Stimulated activated CD8-positive, alpha-beta memory T cell treated with anti-CD3 and anti-CD28 coated beads, Interleukin-7, amount 100 ng/mL, for 24 hours (primary cell): ENCODE results near the gene RTN4R.
A peak's percentile ranks its signal among the peaks of the same experiment; 100 is the strongest.
"Not testable (repeated sequence)": the region's sequence is repeated elsewhere in the genome, so short reads cannot be mapped to it uniquely, and the experiment has no call there.

ENCODE experiments used
- DNase-seq: peaks from one replicate; pipeline ENCODE4 v3.0.0-alpha.2; 2020; ENCODE audit warnings: low read depth

The RTN4R gene

DNA sequence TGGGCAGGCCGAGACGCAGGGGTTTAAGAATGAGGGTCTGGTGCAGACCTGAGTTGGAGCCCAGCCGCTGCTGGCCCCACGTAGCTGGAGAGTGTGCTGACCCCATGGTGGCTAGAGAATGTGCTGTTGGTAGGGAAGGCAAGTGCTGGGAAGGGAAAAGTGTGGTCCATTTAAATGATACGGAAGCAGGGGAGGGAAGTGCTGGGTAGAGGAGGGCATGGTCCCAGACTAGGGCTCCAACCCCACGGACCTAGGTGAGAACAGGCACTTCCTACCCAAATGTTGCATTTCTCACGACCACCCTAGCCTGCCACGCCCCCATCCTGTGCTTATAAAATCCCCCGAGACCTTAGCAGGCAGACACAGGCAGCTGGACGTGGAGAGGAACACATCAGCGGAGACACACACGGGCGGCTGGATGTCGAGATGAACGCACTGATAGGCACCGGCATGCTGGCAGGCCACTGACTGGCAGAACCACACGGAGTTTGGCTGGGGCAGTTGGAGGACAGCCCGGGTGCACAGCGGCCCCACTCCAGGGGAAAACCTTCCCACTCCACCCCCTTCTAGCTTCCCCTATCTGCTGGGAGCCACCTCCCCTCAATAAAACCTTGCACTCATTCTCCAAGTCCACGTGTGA, 18.8 kb upstream of the RTN4R start:
- DNase-seq: not testable (repeated sequence)

DNA sequence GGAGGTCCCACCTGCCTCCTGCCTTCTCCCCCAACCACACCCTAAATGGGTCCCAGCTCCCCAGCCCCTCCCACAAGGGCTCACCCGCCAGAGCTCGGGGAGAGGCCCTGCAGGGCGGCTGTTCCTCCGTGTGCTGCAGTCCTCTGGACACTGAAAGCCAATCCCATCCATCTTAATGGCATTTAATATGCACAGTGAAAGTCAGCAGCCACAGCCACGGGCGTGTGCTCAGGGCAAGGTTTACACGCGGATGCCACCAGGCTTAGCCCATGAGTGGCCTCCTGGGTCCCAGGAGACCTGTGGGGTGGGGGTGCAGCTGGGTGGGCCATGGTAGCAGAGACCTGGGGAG, 18.2 kb upstream of the RTN4R start:
- DNase-seq: not testable (repeated sequence)

DNA sequence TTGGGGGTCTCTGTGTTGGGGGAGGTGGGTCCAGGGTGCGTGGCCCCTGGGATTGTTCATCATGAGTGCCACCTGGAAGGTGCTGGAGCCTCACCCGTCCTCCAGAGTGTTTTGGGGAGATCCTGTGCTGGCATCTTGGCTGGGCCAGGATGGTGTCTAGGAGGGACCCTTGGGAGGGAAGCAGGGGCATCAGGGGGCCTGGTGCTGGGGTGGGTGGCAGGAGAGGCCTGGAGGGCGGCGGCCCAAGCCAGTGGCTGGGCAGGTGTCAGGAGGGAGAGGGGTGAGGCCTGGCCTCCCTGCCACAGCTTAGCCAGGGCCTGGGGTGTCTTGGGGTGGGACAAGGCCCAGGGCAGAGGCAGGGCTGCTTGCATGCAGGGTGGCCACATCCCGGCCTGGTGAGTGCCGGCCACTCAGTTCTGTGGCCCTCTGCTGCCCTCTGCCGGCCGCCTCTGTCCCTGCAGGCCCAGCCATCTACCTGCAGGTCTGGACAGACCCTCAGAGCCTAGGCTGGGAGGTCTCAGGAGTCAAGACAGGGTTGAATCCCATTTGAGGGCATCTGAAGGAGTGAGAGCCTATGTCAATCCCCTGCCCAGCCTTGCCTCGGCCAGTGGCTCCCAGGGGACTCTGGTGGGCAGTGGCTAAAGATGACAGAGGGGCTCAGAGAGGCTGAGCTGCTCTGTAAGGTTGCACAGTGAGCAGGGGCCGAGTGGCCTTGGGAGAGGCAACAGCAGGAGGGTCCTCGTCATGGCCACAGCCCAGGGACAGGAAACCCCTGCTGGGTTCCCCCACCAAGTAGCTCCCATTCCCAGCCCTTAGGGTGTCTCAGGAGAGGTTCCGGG, 17.6 kb upstream of the RTN4R start:
- peak; percentile 73 for DNase-seq

DNA sequence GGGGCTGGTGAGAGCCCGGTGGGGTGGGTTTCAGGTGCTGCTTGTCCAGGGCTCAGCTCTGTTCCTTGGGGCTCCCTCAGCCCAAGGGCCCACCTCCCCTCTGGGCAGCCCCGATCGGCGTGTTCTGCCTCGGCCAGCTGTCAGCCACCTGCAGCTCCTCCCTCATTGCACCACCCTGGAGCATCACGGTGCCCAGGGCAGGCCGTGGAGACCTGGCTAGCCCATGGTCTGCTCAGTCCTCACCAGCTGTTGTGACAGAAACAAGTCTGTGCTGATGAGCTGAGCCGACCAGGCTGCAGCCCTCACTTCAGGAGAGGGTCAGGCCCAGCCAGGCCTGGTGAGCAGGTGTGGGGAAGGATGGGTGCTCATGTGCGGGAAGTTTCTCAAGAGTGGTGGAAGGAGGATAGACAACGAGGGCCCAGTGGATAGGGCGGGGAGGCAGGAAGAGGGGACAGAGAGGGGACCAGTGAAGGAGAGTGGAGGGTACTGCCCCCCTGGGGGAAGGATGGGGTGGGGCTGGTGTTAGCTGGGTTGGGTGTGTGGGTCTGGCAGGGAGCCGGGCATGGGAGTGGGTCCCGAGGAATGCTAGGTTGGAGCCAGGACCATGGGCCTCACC, 16.5 kb upstream of the RTN4R start:
- no peak for DNase-seq

DNA sequence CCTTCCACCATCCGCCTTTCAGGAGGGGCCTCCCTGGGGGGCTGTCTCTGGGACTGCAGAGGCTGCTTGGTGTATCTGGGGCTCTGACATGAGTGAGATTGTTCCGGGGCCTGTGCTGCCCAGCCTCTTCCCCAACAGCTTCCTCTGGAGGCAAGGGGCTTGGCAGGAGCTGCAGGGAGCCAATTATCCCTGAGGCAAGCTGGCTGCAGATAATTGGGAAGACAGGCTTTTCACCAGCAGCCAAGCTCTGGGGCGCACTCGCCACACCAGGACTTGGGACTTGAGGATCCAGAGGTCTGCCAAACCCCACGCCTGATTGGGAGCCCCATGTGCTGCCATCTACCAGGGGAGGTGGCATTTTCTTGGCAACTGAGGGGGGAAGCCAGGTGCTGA, 15.6 kb upstream of the RTN4R start:
- DNase-seq: no peak

DNA sequence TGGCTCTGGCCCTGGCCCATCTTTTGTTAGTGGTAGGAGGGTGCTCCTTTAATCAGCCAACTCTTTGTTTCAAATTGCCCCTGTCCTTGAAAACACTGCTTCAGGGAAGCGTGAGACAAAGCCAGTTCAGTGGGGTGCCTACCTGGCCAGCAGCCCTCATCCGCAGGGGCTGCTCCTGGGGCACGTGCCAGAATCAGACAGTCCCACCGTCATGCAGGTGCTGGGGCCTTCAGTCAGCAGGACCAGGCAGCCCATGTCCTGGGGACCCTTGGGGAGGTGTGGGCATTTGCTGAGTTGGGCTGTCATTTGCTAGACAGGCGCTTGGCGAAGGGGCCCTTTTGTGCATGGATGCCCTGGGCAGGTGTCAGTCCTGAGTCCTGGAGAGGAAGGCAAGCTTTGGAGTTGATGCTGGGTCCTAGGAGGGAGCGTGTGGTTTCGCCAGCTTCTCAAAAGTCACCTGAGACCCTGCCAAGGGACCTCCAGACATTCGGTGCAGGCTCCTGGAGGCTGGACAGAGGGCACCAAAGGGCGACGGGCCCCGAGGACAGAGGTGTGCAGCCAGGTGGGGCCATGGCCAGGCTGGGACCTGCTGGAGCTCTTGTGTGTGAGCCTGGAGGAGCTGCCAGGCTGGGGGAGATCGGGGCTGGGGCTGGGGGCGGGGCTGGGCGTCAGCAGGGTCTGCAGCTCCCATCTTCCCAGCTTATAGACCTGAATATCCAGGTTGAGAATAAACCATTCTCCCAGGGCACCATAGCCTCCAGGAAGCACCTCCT, 15.0 kb upstream of the RTN4R start:
- DNase-seq: no peak

DNA sequence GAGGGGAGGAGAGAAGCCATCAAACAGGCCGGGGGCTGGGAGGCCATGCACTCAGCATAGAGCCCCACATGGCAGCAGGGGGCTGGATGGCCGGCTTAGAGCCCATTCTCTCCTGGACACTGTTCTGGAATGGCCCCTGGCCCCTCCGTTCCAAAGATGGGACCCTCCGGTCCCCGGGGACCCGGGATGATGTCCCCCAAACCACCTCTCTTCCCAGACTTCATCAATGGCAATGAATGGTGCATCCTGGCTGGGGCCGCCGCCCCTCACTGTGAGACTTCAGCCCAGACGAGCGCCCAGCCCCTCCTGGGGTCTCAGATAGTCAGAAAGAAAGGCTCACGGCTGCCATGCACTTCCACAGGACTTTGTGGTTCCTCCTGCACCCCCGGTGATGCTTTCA, 13.8 kb upstream of the RTN4R start:
- DNase-seq: no peak

DNA sequence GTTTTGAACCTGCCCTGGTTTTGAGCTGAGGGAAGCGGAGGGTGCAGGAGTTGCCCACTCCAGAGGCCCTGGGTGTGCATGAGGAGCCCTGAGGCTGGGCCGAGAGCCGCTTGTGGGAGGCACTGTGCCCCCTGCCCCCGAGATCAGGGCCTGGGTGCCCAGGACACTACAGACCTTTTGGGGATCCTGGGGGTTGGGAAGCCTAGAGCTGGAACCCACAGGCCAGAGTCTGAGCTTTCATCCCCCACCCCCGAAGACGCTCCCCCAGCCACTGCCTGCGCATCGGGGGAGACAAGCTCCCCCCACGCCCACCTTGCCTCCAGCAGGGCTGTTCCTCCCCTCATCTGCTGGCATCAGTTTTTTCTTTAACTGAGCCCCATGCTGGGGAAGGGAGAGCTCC, 13.4 kb upstream of the RTN4R start:
- DNase-seq: not testable (repeated sequence)

DNA sequence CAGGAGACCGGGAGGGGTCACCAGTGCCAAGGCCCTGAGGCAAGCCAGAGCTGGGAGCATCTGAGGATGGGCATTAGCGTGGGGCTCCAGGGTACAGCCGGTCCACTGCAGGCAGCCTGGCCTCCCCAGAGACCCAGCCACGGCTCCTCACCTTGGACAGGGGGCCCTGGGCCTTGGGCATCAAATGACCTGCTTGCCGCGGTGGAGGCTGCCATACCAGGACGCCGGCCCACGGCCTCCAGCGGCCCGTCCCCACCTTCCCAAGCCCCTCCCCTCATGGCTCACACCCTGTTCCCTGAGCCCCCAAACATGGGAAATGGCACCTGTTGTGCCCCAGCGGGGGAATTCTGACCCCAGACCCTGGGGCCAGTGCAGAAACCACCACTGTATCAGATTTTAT, 12.7 kb upstream of the RTN4R start:
- no peak for DNase-seq

DNA sequence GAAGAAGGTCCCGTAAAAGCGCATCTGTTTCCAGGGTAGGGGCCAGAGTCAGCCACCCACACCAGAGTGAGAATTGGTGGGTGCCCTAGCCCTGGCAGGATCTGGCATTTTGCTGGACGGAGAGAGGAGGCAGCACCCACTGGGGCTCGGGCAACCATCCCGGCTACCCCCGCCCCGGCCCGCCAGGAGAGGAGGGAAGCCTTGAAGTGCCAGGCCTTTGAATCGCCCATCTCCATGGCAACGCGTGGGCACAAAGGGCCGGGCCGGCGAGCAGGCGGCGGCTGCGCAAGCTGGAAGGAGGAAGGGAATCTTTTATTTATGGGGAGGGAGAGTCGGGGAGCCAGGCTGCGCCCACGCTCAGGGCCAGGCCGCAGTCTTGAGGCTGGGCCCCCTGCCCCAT, 12.0 kb upstream of the RTN4R start:
- not testable (repeated sequence) for DNase-seq

DNA sequence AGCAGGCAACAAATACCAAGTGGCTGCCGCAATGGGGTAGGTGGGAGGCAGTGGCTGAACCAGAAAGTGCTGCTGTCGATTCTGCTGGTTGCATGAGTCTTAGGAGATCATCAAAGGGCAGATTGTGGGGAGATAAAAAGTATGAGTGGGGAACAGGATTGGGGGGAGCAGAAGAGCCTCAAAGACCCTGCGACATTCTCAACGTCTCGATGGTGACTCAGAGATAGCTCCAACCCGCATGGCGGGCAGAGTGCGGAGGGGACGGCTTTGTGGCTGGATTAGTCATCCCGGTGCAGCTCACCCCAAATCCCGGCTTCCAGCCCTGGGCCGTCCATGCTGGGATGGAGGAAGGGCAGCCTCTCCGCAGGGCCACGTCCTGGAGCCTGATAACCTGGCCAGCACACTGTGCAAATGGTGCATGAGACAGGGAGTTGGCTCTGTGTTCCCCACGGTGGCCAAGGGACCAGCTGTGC, 11.6 kb upstream of the RTN4R start:
- no peak for DNase-seq

DNA sequence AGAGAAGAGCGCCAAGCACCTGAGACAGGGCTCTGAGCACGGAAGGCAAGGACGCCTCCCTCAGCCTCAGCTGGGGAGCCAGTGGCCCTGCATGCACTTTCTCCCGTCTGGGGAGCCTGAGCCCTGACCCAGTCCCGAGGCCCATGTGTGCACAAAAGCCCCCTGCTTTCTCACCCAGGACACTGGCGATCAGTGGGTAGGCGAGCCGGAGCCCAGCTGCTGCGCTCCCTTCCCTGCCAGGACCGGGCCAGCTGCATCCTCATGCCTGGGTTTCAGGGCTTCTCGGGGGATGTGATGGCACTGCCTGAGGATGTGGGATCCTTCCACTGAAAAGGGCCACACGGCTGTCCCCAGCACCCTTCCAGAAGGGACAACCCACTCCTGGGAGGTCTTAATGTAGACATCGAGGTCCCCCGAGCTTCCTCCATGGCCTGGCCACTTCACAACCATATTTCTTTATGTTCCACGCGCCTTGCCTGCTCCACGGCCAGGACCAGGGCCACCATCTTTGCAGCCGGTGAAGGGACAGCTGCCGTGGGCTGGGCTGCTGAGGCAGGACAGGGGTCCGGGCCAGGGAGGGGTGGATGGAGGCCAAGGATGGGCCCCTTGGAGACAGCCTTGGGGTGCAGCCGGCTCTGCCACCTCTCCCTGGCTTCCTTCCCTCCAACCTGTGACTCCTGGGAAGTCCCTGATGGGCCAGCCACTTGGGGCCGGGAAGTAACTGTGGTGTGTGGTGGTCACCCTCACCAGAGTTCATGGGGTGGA, 10.8 kb upstream of the RTN4R start:
- not testable (repeated sequence) for DNase-seq

DNA sequence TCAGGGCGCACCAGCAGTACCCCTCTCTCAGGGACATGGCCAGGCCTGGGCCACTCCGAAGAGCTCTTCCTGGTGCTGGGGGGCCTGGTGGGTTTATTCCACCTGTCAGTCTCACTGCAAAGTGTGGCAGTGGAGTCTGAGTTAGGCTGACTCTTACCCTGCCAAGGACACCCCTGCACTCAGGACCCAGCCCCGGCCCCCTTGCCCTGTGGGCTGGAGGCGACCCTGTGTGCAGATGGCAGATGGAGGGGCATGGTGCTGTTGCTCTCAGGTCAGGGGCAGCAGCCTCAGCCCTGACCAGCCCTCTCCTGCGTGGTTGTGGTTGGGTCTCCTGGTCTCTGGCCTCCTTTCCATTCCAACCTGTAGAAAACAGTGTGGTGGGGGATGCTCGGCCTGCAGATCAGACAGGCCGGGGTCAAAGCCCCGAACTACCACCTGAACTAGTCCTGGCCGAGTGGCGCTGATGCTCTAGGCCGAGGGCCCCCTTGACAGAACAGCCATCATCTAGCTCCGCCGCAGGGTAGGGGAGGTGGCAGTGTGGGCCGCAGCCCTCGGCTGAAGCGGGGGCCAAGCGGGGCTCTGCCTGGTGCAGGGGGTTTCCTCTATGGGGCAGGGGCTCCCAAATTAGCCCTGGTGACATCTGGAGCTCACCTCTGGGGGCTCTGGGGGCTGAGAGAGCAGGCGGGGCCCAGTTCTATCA, 10.0 kb upstream of the RTN4R start:
- not testable (repeated sequence) for DNase-seq

DNA sequence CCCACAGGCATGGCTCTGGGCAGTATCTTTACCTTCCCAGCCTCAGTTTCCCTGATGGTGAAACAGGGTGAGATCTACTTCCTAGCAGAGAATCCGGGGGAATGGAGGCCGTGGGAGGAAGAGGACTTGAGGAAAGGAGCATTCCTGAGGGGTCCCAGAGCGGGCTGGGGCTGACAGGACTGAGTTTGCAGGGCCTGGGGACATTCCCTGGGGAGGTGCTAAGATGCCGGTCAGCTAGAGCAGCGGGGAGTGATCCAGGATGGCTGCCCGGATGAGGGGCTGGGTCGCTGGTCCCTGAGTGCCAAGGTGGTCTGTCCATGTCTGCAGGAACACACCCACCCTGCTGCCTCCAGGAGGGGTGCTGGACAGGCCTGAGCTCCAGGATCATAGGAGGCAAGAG, 8.3 kb upstream of the RTN4R start:
- DNase-seq: no peak

DNA sequence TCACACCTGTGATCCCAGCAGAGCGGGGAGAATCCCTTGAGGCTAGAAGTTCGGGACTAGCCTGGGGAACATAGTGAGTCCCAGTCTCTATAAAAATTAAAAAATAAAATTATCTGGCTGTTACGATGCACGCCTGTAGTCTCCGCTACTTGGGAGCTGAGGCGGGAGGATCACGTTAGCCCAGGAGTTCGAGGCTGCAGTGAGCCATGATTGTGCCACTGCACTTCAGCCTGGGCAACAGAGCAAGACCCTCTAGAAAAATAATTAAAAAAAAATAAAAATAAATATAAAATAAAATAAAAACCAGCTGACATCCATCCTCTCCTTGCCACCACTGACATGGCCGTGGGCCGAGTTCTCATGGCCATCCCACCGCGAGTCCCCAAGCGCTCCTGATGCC, 7.7 kb upstream of the RTN4R start:
- no peak for DNase-seq

DNA sequence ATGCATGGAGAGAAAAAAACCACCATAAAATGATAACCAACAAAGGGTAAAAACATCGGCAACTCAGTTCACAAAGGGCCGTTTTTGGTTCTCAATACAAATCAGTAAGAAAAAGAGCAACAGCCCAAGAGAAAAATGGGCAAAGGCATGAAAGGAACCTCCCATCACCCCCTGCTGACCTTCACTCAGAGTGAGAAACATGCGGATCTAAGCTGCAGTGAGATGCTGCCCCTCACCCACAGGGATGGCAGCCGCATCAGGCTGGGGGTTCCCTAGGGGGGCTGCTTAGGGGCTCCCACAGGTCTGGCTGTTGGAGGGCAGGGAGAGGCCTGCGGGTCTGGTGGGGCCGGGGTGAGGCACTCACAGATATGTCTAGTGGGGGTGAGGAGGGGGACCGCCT, 7.2 kb upstream of the RTN4R start:
- not testable (repeated sequence) for DNase-seq

DNA sequence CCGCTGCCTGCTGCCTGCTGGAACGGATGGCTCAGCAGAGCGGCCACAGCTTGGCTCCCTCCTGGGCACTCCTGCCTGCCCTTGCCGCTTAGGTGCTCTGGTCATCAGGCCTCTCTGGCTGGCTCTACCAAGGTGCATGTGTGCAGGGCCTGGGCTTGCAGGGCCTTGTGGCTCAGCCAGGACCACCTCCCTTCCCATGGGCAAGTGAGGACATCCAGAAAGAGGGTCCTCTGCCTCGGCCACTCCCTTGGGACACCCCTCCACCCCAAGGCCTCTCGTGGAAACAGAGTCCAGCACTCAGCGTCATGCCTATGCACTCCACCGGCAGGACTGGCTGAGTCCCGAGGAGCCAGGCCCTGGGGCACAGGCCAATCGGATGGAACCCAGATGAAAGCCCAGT, 6.3 kb upstream of the RTN4R start:
- not testable (repeated sequence) for DNase-seq

DNA sequence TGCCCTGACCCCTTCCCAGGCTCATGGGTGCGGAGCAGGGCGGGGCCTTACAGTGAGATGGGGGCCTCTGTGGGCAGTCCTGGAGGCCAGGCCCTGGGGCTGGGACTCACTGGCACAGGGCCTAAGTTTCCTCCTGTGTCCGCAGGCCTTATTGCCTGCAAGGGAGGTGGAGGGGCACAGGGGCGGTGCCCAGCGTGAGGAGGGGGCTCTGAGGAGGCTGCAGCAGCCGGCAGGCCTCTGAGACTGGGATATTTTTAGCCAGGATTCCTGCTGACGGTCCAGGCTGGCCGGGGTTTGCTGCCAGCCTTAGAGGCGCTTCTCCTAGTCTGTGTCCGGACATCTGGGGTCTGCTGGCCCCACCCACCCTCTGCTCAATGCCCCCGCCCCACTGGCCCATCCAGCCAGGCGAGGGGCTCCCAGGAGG, 5.7 kb upstream of the RTN4R start:
- no peak for DNase-seq

DNA sequence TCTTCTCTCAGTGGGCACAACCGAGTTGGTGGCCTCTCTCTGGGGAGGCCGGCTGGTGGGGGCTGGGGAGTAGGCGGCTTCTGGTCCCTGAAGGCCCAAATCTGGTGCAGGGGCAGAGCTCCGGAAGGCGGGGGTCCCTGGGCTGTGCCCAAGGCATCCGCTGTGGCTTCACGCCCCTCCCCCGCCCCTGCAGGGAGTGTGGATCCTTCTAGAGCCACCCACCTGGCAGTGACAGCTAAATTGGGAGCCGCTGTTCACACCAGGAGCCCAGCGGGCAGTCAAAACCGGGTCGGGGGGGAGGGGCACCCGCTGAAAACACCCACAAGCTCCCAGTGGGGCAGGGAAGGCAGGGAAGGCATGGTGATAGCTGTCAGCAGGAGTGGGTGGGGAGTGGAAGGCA, 4.6 kb upstream of the RTN4R start:
- no peak for DNase-seq

DNA sequence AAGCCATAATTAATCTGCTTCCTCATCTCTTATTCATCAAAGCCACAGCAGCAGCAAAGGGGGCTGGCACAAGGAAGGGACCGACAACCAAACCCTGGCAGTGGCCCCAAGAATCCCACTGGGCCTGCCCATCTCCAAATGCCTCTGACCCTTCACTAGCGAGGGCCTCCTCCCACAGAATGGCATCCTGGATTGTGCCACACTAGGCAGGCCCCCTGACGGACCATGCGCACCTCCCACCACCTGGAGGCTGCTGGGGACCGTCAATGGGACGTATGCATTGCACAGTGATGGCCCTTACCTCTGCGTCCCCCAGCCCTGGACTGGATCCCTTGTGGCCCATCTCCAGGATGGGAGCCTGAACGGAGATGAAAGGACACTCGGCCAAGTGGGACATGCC, 4.1 kb upstream of the RTN4R start:
- no peak for DNase-seq
